Stimulated activated CD4-positive, alpha-beta T cell treated with anti-CD3 and anti-CD28 coated beads, TNF-alpha, amount 100 ng/mL, for 4 hours (primary cell): ENCODE results near the gene UST.

ENCODE experiments used
- DNase-seq, 3 experiments: peaks; one replicate each; pipeline ENCODE4 v3.0.0-alpha.2; 2020; ENCODE audit warnings: low read depth in 3 of 3

The UST gene

GRCh38 chr6:148803979-148804378, 57.1 kb downstream of the UST start:
- DNase-seq: no peak

DNA sequence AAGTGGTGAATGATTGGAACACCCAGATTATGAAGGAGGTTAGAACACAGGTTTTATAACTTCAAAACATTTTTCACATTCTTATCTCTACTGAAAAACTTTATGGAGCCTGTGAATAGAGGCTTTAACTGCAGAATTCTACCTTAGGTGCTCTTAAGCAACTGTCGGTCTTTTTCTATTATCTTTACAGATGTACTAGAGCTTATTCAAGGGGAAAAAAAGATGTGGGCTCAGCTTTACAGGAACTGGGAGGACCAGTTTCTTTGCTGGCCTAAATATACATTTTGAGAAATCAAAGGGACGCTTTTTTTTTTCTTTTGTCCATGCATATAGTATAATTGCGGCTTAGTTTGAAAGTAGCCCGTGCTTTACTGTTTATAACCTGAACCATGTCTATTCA, 58.9 kb downstream of the UST start:
- DNase-seq: no peak

GRCh38 chr6:148807784-148808183, 61.0 kb downstream of the UST start:
- no peak for DNase-seq

- DNase-seq: no peak
Observed at GRCh38 chr6:148808786-148809304, 62.0 kb downstream of the UST start.

- no peak for DNase-seq
Observed at GRCh38 chr6:148811459-148811858, 64.6 kb downstream of the UST start.

GRCh38 chr6:148814082-148814790, 67.4 kb downstream of the UST start:
- DNase-seq: no peak

DNA sequence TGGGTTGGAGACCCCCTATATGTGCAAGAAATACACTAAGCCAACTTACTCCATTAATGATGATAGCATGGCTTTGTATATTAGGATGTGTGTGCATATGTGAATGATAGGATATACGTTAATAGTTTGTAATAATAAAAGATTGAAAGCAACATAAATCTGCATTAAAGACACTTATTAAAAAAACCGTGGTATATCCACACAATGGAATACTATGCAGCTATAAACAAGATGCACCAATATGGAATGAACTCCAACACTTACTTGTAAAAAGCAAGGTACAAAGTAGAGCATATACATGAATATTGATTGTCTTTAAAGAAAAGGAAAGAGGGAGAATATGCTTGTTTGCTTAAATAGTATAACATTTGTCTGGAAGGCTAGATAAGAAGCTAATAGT, 68.0 kb downstream of the UST start:
- DNase-seq: no peak

DNA sequence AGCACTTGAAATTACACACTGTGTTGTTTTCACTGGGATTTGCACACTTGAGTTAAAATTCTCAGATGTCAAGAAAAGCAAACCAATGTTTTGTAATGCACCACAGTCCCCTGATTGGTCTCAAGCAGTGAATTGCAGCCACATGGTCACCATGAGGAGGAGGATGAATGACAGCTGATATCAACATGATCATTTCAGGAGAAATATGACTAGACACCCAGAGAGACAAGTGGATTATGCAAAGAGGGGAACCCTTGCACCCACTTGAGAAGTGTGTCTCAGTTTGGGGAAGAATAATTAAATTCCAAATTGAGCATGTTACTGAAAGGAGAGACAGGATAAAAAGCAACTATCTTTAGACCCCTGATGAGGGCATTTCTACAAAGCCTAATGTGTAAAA, 69.3 kb downstream of the UST start:
- DNase-seq: no peak

- DNase-seq: no peak
Observed at GRCh38 chr6:148817689-148818088, 70.9 kb downstream of the UST start.

DNA sequence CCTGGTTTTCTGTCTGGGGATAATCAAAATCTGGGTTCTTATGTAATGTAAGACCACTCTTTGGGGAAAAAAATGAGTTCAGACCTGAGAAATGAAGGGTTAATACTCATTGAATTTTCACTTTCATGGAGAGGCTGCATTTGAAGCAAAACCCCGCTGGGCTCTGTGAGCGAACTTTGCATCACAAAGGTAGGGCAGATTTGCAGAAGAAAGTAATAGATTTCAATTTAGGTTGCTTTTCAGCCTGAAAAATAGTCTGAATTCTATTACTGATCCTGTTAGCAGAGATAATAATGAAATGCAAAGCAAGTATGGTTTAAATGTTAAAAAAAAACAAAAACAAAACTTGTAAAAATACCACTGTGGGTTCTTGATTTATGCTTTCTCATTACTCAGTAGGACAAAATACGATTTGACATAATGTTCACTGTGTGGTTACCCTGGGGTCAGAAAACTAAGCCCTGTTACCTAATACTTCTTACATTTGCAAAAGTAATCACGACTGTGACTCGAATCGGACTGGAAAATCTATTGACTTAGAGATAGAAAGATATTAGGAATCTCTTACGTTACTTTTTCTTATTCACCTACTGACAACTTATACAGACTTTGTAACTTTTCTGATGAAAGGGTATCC, 72.2 kb downstream of the UST start:
- no peak for DNase-seq

GRCh38 chr6:148819852-148820251, 73.0 kb downstream of the UST start:
- no peak for DNase-seq

DNA sequence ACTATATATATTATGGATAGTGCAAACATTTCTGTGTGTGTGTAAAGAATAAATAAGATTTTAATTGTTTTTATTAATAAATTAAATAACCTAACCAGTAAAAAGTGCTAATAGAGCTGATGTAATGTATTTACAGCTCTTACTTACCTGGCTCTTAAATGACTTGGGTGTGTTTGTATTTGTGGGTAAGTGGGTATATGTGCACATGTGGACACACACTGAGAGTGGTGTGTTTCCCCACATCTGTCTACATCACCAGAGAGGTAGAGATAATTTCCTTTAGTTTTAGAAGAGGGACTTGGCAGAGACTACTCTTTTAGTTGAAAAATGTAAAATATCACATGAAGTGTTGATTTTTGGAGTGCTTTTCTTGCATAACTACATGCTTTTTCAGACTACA, 76.0 kb downstream of the UST start:
- DNase-seq: no peak

GRCh38 chr6:148824291-148824690, 77.5 kb downstream of the UST start:
- DNase-seq: no peak

DNA sequence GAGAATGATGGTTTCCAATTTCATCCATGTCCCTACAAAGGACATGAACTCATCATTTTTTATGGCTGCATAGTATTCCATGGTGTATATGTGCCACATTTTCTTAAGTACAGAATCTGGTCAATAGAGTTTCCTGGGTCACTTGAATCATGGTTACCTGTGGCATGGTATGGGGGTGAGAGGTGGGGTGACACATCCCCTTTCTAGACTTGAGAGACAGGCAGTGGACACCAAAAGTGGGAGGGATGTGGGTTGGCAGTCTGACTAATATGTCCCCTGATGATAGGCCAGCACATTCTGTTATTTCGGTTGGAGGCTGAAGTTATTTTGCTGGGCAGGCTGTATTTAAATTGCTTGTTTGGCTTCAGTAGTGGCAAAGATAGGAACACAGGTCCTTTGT, 78.1 kb downstream of the UST start:
- no peak for DNase-seq

- DNase-seq: no peak
Observed at GRCh38 chr6:148825492-148825891, 78.7 kb downstream of the UST start.

- DNase-seq: no peak
Observed at GRCh38 chr6:148827416-148828045, 80.7 kb downstream of the UST start.

DNA sequence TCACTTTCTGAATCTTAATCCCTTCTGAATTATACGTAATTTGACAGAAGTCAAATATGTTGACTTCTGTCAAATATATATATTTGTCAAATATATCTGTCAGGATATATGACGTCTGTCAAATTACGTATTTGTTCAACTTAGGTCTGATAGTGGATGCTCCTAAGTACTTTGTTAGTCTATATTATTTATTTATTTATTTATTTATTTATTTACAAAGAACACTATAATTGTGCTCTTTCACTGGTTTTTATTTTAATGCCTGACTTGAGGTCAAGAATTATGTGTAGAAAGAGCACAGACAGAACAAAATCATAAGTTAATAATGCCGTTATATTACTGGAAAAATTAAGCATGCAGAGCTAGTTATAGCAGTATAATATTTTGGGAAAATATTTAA, 81.2 kb downstream of the UST start:
- no peak for DNase-seq

DNA sequence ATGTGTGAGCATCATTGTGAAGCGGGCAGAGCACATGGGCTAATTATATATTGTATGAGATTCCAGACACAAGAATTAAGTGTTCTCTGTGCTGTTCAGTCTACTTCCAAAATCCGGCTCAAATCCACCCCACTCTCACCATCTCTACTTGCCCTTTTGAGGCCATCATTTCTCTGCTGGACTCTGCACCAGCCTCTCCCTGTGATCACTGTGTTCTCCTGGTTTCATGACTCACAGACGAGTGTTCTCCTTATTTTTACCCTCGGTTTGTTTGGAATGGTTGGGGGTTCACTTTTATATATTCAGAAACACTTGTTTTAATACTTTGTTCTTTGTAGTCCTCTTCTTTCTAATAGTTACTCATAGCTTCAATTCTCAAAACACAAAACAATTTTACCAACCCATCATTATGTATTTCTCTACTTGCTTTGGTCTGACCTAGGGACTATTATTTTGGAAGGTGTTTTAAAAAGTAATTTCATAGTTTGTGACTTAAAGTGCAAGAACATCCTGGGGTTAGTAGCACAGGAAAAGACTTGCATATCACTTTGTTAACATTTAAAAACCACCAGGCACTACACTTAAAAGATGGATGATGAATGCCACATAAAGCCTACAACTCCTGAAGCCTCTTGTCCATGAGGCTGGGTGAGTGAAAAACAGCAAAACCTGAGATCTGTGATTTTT, 82.7 kb downstream of the UST start:
- no peak for DNase-seq

GRCh38 chr6:148830614-148831013, 83.8 kb downstream of the UST start:
- no peak for DNase-seq

DNA sequence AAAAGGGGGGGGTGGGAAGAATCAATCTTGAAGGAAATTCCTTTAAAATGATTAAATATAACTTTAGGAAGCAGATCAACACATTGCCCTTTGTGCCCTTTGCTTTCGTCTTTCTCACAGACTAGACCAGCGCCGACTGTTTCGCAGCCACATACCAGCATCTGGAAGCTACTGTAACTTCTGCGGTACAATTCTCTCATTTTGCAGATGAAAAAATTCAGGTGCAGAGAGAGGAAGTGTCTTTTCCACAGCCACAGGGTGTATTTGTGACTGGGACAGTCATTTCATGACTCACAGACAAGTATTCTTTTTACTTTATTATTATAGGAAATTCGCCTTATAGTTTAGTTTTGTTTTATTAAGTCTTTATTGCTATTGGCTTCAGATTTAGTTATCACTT, 84.2 kb downstream of the UST start:
- no peak for DNase-seq

DNA sequence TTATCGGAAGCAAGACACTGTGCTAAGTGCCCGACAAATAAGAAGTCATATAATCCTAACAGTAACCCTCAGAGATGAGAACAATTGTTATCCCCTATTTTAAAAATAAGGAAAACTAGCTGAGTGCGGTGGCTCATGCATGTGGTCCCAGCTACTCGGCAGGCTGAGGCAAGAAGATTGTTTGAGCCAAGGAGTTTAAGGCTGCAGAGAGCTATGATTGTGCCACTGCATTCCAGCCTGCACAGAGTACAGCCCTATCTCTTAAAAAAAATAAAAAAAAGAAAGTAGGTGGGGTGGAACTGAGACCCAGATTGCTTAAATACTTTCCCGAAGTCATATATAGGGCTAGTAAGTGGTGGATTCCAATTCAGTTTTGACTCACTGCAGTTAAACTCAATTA, 84.7 kb downstream of the UST start:
- no peak for DNase-seq

- no peak for DNase-seq
Observed at GRCh38 chr6:148835920-148836441, 89.2 kb downstream of the UST start.
